ENCODE results near the gene TMEM185A.
A peak's percentile ranks its signal among the peaks of the same experiment; 100 is the strongest.

The TMEM185A gene

GRCh38 chrX:149639568-149639967 lies 8.0 kb upstream of the TMEM185A start:
- ChIA-PET POLR2A (no interaction called here), CTCF (no interaction called here)
- H3K4me3 ChIP-seq (ENCODE audit: low read depth, low read length), result no peak overlapping the region
- DNase-seq (ENCODE audit: low read depth, low spot score), result no peak
- TF ChIP-seq CTCF (IDR thresholded peaks at IDR 0.05; ENCODE audit: insufficient read depth, low read length, missing control alignments), result no peak

GRCh38 chrX:149638860-149639259 lies 7.3 kb upstream of the TMEM185A start:
- no peak overlapping the region for H3K4me3 ChIP-seq (ENCODE audit: low read depth, low read length)
- no peak for TF ChIP-seq CTCF (IDR thresholded peaks at IDR 0.05; ENCODE audit: insufficient read depth, low read length, missing control alignments)
- POLR2A ChIA-PET, result no interaction called here
- CTCF ChIA-PET, result no interaction called here
- DNase-seq (ENCODE audit: low read depth, low spot score), result no peak

- POLR2A ChIA-PET, result no interaction called here
- no peak overlapping the region for H3K4me3 ChIP-seq (ENCODE audit: low read depth, low read length)
- DNase-seq (ENCODE audit: low read depth, low spot score), result no peak
- CTCF ChIA-PET, result no interaction called here
- TF ChIP-seq CTCF (IDR thresholded peaks at IDR 0.05; ENCODE audit: insufficient read depth, low read length, missing control alignments), result no peak
These were observed 1.9 kb upstream of the TMEM185A start for GRCh38 chrX:149633511-149633910.

GRCh38 chrX:149630681-149631233 lies 835 bp downstream of the TMEM185A start:
- peak overlapping the region; percentile 71 for H3K4me3 ChIP-seq (ENCODE audit: low read depth, low read length)
- ChIA-PET CTCF (no interaction called here), POLR2A (no interaction called here)
- peak; percentile 11 for TF ChIP-seq CTCF (IDR thresholded peaks at IDR 0.05; ENCODE audit: insufficient read depth, low read length, missing control alignments)
- no peak for DNase-seq (ENCODE audit: low read depth, low spot score)

- no peak for TF ChIP-seq CTCF (IDR thresholded peaks at IDR 0.05; ENCODE audit: insufficient read depth, low read length, missing control alignments)
- H3K4me3 ChIP-seq (ENCODE audit: low read depth, low read length), result peak overlapping the region; percentile 71; the same call in 1 of the 2 replicates
- POLR2A ChIA-PET, result no interaction called here
These were observed 1.7 kb downstream of the TMEM185A start for GRCh38 chrX:149629730-149630387.

GRCh38 chrX:149628768-149629167 lies 2.8 kb downstream of the TMEM185A start:
- no peak for DNase-seq (ENCODE audit: low read depth, low spot score)
- CTCF ChIA-PET, result no interaction called here
- H3K4me3 ChIP-seq (ENCODE audit: low read depth, low read length), result no peak overlapping the region
- TF ChIP-seq CTCF (IDR thresholded peaks at IDR 0.05; ENCODE audit: insufficient read depth, low read length, missing control alignments), result no peak
- POLR2A ChIA-PET, result no interaction called here

More at GRCh38 chrX:149629730-149630387, 1.7 kb downstream of the TMEM185A start:
- no peak for DNase-seq (ENCODE audit: low read depth, low spot score)
- CTCF ChIA-PET, result no interaction called here
